ENCODE data around the gene CREB3L2. TPM values are rescaled to one million over a fixed set of nuclear protein-coding genes. Genes with fewer than 3 reads are reported as not detected.

Gene CREB3L2
- total and polyA plus RNA-seq, 2 of the 13 experiments (the other 11 are each of a cell fraction or from before 2014, with no cell fraction given): 22.1 to 41.1 TPM

DNA sequence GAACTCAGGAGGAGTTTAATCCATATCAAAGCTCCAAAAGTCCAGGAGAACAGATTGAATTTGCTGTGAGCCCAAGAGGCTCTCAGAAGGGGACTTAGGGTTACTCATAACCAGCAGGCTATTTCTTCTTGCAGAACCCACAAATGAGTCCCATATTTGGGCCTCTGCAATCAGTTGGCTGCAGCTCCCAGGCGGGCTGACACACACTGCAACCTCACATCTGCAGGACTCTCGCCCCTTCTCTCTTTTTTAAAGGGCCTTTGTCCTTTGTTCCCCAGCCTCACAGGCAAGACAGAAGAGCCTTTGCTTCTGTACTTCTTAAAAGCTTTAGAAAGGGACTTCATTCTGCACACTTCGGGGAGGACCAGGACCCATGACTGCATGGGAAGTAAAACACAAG lies 26.7 kb downstream of the CREB3L2 start:
- Histone ChIP-seq H3K79me2 (ENCODE audit: insufficient read depth, low read length) (peaks cover 95% of the 10 kb centered on the region), H2AFZ (ENCODE audit: low read length) (no peak overlapping the region), H3K4me3 (replicated peaks in 1 of 3; ENCODE audit: insufficient read depth in 1 of 3, low read depth in 2 of 3, low read length in 3 of 3) (no peak overlapping the region), H3K9ac (ENCODE audit: insufficient read depth, low read depth, low read length) (no peak overlapping the region), H3K4me2 (ENCODE audit: low read depth, low read length) (no peak overlapping the region), H3K4me1 (ENCODE audit: insufficient read depth, low read length) (peaks cover 100% of the 10 kb centered on the region), H3K27ac (ENCODE audit: extremely low read length, insufficient read depth, low read length) (no peak overlapping the region), H3K27me3 (ENCODE audit: control insufficient read depth in 1 of 2, insufficient read depth in 2 of 2, low read length in 2 of 2) (no peaks in the 10 kb centered on the region), H3K9me3 (ENCODE audit: low read length) (no peaks in the 10 kb centered on the region), H3K36me3 (replicated peaks in 1 of 2; ENCODE audit: control insufficient read depth in 1 of 2, insufficient read depth in 2 of 2, low read length in 2 of 2) (peaks cover 5 to 32% of the 10 kb centered on the region in 2 experiments), H4K20me1 (ENCODE audit: insufficient read depth, low read length) (peaks cover 16% of the 10 kb centered on the region; the same call in 1 of the 2 replicates)
- intact Hi-C loops (cut with micrococcal nuclease; ENCODE audit: unreplicated experiment): no loop called here
- in situ Hi-C loops (cut with HindIII; ENCODE audit: extremely low pct_ligation_motif_present, low pct_unique_long_range_greater_than_20kb): no loop called here
- FAIRE-seq (no peak), ATAC-seq (no peak), DNase-seq (ENCODE audit: low spot score) (no peak)
- no TSS peak for BruUV-seq (replicated peaks)
- no peak for TF ChIP-seq SRF (IDR thresholded peaks at IDR 0.05; ENCODE audit: low read depth, low read length)
- 0 out of 2 replicates have a peak, but pooled peaks have one; percentile 28 for TF ChIP-seq ZBTB38 (CRISPR knock-in tag; IDR thresholded peaks at IDR 0.05)
- CTCF ChIA-PET (ENCODE audit: low intra/inter-chr PET ratio, low total read pairs): no interaction called here
- WGBS (ENCODE audit: low lambda C conversion rate): 81% methylated on average over 3 of the region's 3 CpGs
- POLR2A ChIA-PET: no interaction called here

DNA sequence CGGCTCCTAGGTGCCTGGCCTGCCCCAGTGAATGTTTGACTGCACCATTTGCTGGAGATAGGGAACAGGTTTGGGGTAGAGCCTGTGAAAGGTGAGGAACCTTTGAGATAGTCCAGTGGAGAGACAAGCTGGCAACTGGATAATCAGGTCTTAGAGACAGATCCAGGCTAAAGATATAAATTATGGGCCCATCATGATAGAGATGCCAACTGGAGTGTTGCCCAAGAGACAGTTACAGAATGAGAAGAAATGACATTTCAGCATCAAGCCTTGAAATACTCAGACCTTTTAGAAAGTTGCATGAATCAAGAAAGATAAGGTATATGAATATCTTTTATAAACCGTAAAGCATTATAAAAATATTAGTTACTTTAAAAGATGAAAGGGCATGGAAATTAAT lies 27.1 kb downstream of the CREB3L2 start:
- Histone ChIP-seq H4K20me1 (ENCODE audit: insufficient read depth, low read length) (peaks cover 16% of the 10 kb centered on the region; the same call in 1 of the 2 replicates), H3K36me3 (replicated peaks in 1 of 2; ENCODE audit: control insufficient read depth in 1 of 2, insufficient read depth in 2 of 2, low read length in 2 of 2) (peaks cover 2 to 27% of the 10 kb centered on the region in 2 experiments), H3K4me2 (ENCODE audit: low read depth, low read length) (no peak overlapping the region), H3K9me3 (ENCODE audit: low read length) (no peaks in the 10 kb centered on the region), H3K9ac (ENCODE audit: insufficient read depth, low read depth, low read length) (no peak overlapping the region), H3K27me3 (ENCODE audit: control insufficient read depth in 1 of 2, insufficient read depth in 2 of 2, low read length in 2 of 2) (no peaks in the 10 kb centered on the region), H2AFZ (ENCODE audit: low read length) (no peak overlapping the region), H3K4me1 (ENCODE audit: insufficient read depth, low read length) (peaks cover 100% of the 10 kb centered on the region), H3K4me3 (replicated peaks in 1 of 3; ENCODE audit: insufficient read depth in 1 of 3, low read depth in 2 of 3, low read length in 3 of 3) (no peak overlapping the region), H3K27ac (ENCODE audit: extremely low read length, insufficient read depth, low read length) (no peak overlapping the region), H3K79me2 (ENCODE audit: insufficient read depth, low read length) (peaks cover 95% of the 10 kb centered on the region)
- ChIA-PET CTCF (ENCODE audit: low intra/inter-chr PET ratio, low total read pairs) (interaction anchor here (0.6 kb wide), 1 partner anchor 34 kb away, joined by 3 read pairs; no protein-coding TSS in a partner anchor), POLR2A (no interaction called here)
- in situ Hi-C loops (cut with HindIII; ENCODE audit: extremely low pct_ligation_motif_present, low pct_unique_long_range_greater_than_20kb) (no loop called here), intact Hi-C loops (cut with micrococcal nuclease; ENCODE audit: unreplicated experiment) (loop anchor here (5.0 kb wide), 1 partner anchor 37 kb away; no protein-coding TSS in a partner anchor)
- FAIRE-seq (no peak), ATAC-seq (no peak), DNase-seq (ENCODE audit: low spot score) (no peak)
- no TSS peak for BruUV-seq (replicated peaks)
- TF ChIP-seq ZNF101 (CRISPR knock-in tag; IDR thresholded peaks at IDR 0.05; ENCODE audit: borderline replicate concordance, low read depth): no peak
- TF ChIP-seq NFKB2 (CRISPR knock-in tag; IDR thresholded peaks at IDR 0.05; ENCODE audit: borderline replicate concordance): no peak
- TF ChIP-seq, protein P1, sequence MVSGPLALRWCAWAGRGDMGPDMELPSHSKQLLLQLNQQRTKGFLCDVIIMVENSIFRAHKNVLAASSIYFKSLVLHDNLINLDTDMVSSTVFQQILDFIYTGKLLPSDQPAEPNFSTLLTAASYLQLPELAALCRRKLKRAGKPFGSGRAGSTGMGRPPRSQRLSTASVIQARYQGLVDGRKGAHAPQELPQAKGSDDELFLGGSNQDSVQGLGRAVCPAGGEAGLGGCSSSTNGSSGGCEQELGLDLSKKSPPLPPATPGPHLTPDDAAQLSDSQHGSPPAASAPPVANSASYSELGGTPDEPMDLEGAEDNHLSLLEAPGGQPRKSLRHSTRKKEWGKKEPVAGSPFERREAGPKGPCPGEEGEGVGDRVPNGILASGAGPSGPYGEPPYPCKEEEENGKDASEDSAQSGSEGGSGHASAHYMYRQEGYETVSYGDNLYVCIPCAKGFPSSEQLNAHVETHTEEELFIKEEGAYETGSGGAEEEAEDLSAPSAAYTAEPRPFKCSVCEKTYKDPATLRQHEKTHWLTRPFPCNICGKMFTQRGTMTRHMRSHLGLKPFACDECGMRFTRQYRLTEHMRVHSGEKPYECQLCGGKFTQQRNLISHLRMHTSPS (CRISPR knock-in tag; IDR thresholded peaks at IDR 0.05; ENCODE audit: low read depth): no peak
- TF ChIP-seq ZNF839 (CRISPR knock-in tag; IDR thresholded peaks at IDR 0.05; ENCODE audit: borderline replicate concordance): no peak
- TF ChIP-seq ZNF619 (CRISPR knock-in tag; IDR thresholded peaks at IDR 0.05): no peak
- TF ChIP-seq, protein P2, sequence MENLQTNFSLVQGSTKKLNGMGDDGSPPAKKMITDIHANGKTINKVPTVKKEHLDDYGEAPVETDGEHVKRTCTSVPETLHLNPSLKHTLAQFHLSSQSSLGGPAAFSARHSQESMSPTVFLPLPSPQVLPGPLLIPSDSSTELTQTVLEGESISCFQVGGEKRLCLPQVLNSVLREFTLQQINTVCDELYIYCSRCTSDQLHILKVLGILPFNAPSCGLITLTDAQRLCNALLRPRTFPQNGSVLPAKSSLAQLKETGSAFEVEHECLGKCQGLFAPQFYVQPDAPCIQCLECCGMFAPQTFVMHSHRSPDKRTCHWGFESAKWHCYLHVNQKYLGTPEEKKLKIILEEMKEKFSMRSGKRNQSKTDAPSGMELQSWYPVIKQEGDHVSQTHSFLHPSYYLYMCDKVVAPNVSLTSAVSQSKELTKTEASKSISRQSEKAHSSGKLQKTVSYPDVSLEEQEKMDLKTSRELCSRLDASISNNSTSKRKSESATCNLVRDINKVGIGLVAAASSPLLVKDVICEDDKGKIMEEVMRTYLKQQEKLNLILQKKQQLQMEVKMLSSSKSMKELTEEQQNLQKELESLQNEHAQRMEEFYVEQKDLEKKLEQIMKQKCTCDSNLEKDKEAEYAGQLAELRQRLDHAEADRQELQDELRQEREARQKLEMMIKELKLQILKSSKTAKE (CRISPR knock-in tag; IDR thresholded peaks at IDR 0.05; ENCODE audit: borderline replicate concordance): no peak
- TF ChIP-seq, protein P3, sequence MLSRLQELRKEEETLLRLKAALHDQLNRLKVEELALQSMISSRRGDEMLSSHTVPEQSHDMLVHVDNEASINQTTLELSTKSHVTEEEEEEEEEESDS (CRISPR knock-in tag; IDR thresholded peaks at IDR 0.05; ENCODE audit: borderline replicate concordance): no peak
- no peak for TF ChIP-seq ZNF383 (CRISPR knock-in tag; IDR thresholded peaks at IDR 0.05; ENCODE audit: borderline replicate concordance)
- TF ChIP-seq DMAP1 (CRISPR knock-in tag; IDR thresholded peaks at IDR 0.05): no peak
- TF ChIP-seq ZIK1 (CRISPR knock-in tag; IDR thresholded peaks at IDR 0.05; ENCODE audit: borderline replicate concordance, low read depth): no peak
- no peak for TF ChIP-seq CBFB (CRISPR knock-in tag; IDR thresholded peaks at IDR 0.05)
- no peak for TF ChIP-seq ZNF382 (CRISPR knock-in tag; IDR thresholded peaks at IDR 0.05; ENCODE audit: borderline replicate concordance)
- no peak for TF ChIP-seq MEF2D (CRISPR knock-in tag; IDR thresholded peaks at IDR 0.05)
- WGBS (ENCODE audit: low lambda C conversion rate): 88% methylated on average over 2 of the region's 2 CpGs
